Endothelial cell of umbilical vein (primary cell): ENCODE results near the gene INAVA. TPM values are rescaled to one million over a fixed set of nuclear protein-coding genes. Genes with fewer than 3 reads are reported as not detected.

Experiments used
- BruUV-seq: library from RNA; stranded (reverse); fragments of 400-500 nt; replicated peaks from 2 replicates; lab custom pipeline; 2021; lab: Mats Ljungman, UMichigan
- CTCF ChIA-PET: fragments of 300-600, 350-600 bp; sonication (Branson Sonifier 250); formaldehyde crosslinking; loops from one replicate; lab custom pipeline; 2021; ENCODE audit warnings: antibody characterized with exemption, inconsistent platforms; lab: Charles Lee
- POLR2A ChIA-PET: fragments of 300-600, 350-600 bp; sonication (Branson Sonifier 250); formaldehyde crosslinking; loops from one replicate; lab custom pipeline; 2021; ENCODE audit warnings: antibody characterized with exemption, inconsistent platforms; lab: Charles Lee
- DNase-seq: peaks from one replicate; pipeline ENCODE4 v3.0.0-alpha.2; 2011; ENCODE audit warnings: low read depth, low spot score
- FAIRE-seq: peaks from 2 replicates; lab custom pipeline; 2011; peaks lifted over from hg19 to GRCh38; lab: Jason Lieb, UNC
- H2AFZ ChIP-seq: 2 replicates; pipeline ENCODE4 v1.6.0; 2012; ENCODE audit warnings: low read depth, low read length, control low read depth, inconsistent platforms
- H3K27ac ChIP-seq: 2 replicates; pipeline ENCODE4 v1.5.1; 2011; ENCODE audit warnings: low read depth, mild to moderate bottlenecking, control low read depth, low read length, moderate library complexity; ENCODE audit not compliant: insufficient read depth
- H3K27me3 ChIP-seq, 2 experiments: 2 replicates each; pipeline versions ENCODE4 v1.6.0 to v1.6.1; 2011; ENCODE audit warnings: low read length in 2 of 2, mixed read lengths in 1 of 2; ENCODE audit not compliant: control insufficient read depth in 2 of 2, insufficient read depth in 2 of 2
- H3K36me3 ChIP-seq, 2 experiments: 2 replicates in 1 of 2; 3 replicates in 1 of 2; pipeline ENCODE4 v1.5.1; 2011; ENCODE audit warnings: low read length in 2 of 2, mild to moderate bottlenecking in 1 of 2, moderate library complexity in 1 of 2; ENCODE audit not compliant: control insufficient read depth in 2 of 2, insufficient read depth in 2 of 2; ENCODE audit errors: extremely low read depth in 1 of 2
- H3K4me1 ChIP-seq: 3 replicates; pipeline ENCODE4 v1.5.1; 2011; ENCODE audit warnings: mild to moderate bottlenecking, low read length; ENCODE audit not compliant: control insufficient read depth, insufficient read depth; ENCODE audit errors: extremely low read depth
- H3K4me2 ChIP-seq: 2 replicates; pipeline ENCODE4 v1.6.1; 2011; ENCODE audit warnings: low read length, control low read depth, mixed read lengths; ENCODE audit not compliant: insufficient read depth
- H3K4me3 ChIP-seq, 3 experiments: fragments of 200-600 bp in 1 of 3; sonication (generic), shearing (Covaris generic) in 1 of 3; replicated peaks in 1 of 3; 2 replicates each; pipeline ENCODE4 v1.5.1; 2011 to 2016; ENCODE audit warnings: control low read depth in 3 of 3, low read length in 3 of 3, mild to moderate bottlenecking in 2 of 3, inconsistent platforms in 1 of 3, low read depth in 1 of 3, moderate library complexity in 1 of 3; ENCODE audit not compliant: insufficient read depth in 1 of 3
- H3K79me2 ChIP-seq: 2 replicates; pipeline ENCODE4 v1.6.0; 2012; ENCODE audit warnings: low read length, inconsistent platforms; ENCODE audit not compliant: control insufficient read depth, insufficient read depth
- H3K9ac ChIP-seq: replicated peaks from 2 replicates; pipeline ENCODE3; 2011; ENCODE audit warnings: low read length, control low read depth; ENCODE audit not compliant: insufficient read depth; ENCODE audit errors: extremely low read depth
- H3K9me1 ChIP-seq: replicated peaks from 3 replicates; pipeline ENCODE4 v1.6.0; 2011; ENCODE audit warnings: mild to moderate bottlenecking, low read length; ENCODE audit not compliant: control insufficient read depth, insufficient read depth; ENCODE audit errors: extremely low read depth
- H3K9me3 ChIP-seq: replicated peaks from 2 replicates; pipeline ENCODE4 v1.5.1; 2012; ENCODE audit warnings: low read length, inconsistent platforms; ENCODE audit not compliant: control insufficient read depth, insufficient read depth
- H4K20me1 ChIP-seq: replicated peaks from 2 replicates; pipeline ENCODE3; 2011; ENCODE audit warnings: mild to moderate bottlenecking, low read length; ENCODE audit not compliant: control insufficient read depth, insufficient read depth; ENCODE audit errors: extremely low read depth
- CTCF ChIP-seq, 2 donors: IDR thresholded peaks; 1 replicate in 1 of 2; 2 replicates in 1 of 2; pipeline ENCODE4 v1.5.1; 2011; ENCODE audit warnings: low read length in 2 of 2, mild to moderate bottlenecking in 2 of 2, moderate library complexity in 2 of 2, control low read depth in 1 of 2, inconsistent platforms in 1 of 2, low read depth in 1 of 2; ENCODE audit not compliant: insufficient read depth in 1 of 2; ENCODE audit errors: extremely low read depth in 1 of 2
- EZH2 ChIP-seq: IDR thresholded peaks from 2 replicates; pipeline ENCODE4 v1.6.1; 2012; ENCODE audit warnings: borderline replicate concordance, low read depth, mild to moderate bottlenecking, moderate library complexity, low read length, inconsistent platforms; ENCODE audit not compliant: severe bottlenecking
- FOS ChIP-seq: IDR thresholded peaks from 2 replicates; pipeline ENCODE4 v1.6.1; 2011; ENCODE audit warnings: mild to moderate bottlenecking, low read length, moderate library complexity, borderline replicate concordance; ENCODE audit not compliant: insufficient read depth
- GATA2 ChIP-seq: IDR thresholded peaks from 2 replicates; pipeline ENCODE4 v1.7.0; 2011; ENCODE audit warnings: low read depth, mild to moderate bottlenecking, moderate library complexity, mixed read lengths, low read length; ENCODE audit not compliant: insufficient read length, insufficient read depth
- JUN ChIP-seq: IDR thresholded peaks from 2 replicates; pipeline ENCODE4 v1.6.1; 2011; ENCODE audit warnings: borderline replicate concordance, low read depth; ENCODE audit not compliant: insufficient read length, insufficient read depth
- MAX ChIP-seq: IDR thresholded peaks from 2 replicates; pipeline ENCODE4 v1.6.1; 2011; ENCODE audit not compliant: insufficient read depth, insufficient read length
- MYC ChIP-seq: IDR thresholded peaks from one replicate; pipeline ENCODE4 v1.6.1; 2011; ENCODE audit warnings: mild to moderate bottlenecking, low read depth, low read length
- POLR2A ChIP-seq: IDR thresholded peaks from 2 replicates; pipeline ENCODE4 v1.6.1; 2012; ENCODE audit warnings: low read depth, mild to moderate bottlenecking, control low read depth, low read length
- POLR2AphosphoS5 ChIP-seq: IDR thresholded peaks from 2 replicates; pipeline ENCODE4 v1.6.1; 2012; ENCODE audit warnings: low read depth, mild to moderate bottlenecking, control low read depth, low read length, moderate library complexity; ENCODE audit not compliant: insufficient read depth
- dilution Hi-C: fragments of 300-500 bp; cut with MboI; formaldehyde crosslinking; loops from one replicate; pipeline ENCODE4 v1.15.0; 2019; ENCODE audit warnings: low sequenced_read_pairs; ENCODE audit not compliant: extremely low pct_ligation_motif_present
- intact Hi-C: fragments of 100-400 bp; cut with micrococcal nuclease; formaldehyde crosslinking; loops from one replicate; pipeline ENCODE4 v1.10.0; 2022
- polyA plus RNA-seq, 4 experiments: library from polyadenylated mRNA; depleted of rRNA in 3 of 4; stranded (reverse) in 3 of 4; unstranded in 1 of 4; fragments of >200 nt; gene quantifications; 2 replicates each; pipeline versions ENCODE4 v1.2.1 to v1.2.3, GENCODE V29; 2011 to 2012; ENCODE audit warnings: missing spikeins in 1 of 4
- total RNA-seq: library from RNA; stranded (reverse); gene quantifications from 2 replicates; pipeline ENCODE4 v1.2.3, GENCODE V29; 2021

INAVA gene
- total and polyA plus RNA-seq, 2 donors (not counting 3 experiments of a cell fraction or from before 2014, with no cell fraction given) = 0.42 TPM; not detected in 1

- BruUV-seq = no TSS peak
- H3K4me1 ChIP-seq = peaks cover 9% of the 10 kb centered on the region
- H3K4me2 ChIP-seq = no peak overlapping the region
- H3K9me1 ChIP-seq = no peaks in the 10 kb centered on the region
- H3K27me3 ChIP-seq = peaks cover 40 to 41% of the 10 kb centered on the region in 2 experiments
- no peak for DNase-seq
- CTCF ChIA-PET = interaction anchor here (1.0 to 2.4 kb wide), 2 partner anchors 11 to 319 kb away, joined by 4 to 7 read pairs; no protein-coding TSS in a partner anchor
- H3K4me3 ChIP-seq = no peak overlapping the region
- H3K27ac ChIP-seq = no peak overlapping the region
- POLR2A ChIA-PET = no interaction called here
- TF ChIP-seq MYC (no peak), GATA2 (no peak), POLR2AphosphoS5 (no peak), MAX (no peak), CTCF (IDR thresholded peaks at IDR 0.05; ENCODE audit: extremely low read depth in 1 of 2, insufficient read depth in 1 of 2, low read depth in 1 of 2, low read length in 2 of 2) (no peak), JUN (no peak), FOS (no peak), EZH2 (no peak), POLR2A (no peak)
- no peaks in the 10 kb centered on the region for H3K79me2 ChIP-seq
- intact Hi-C loops (no loop called here), dilution Hi-C loops (no loop called here)
- H3K9me3 ChIP-seq = no peaks in the 10 kb centered on the region
- no peaks in the 10 kb centered on the region for H4K20me1 ChIP-seq
- no peak overlapping the region for H2AFZ ChIP-seq
- no peak overlapping the region for H3K9ac ChIP-seq
- FAIRE-seq = no peak
- no peaks in the 10 kb centered on the region for H3K36me3 ChIP-seq
Observed at GRCh38 chr1:200877839-200878551, 16.7 kb upstream of the INAVA start.
